SK-N-SH treated with all-trans-retinoic acid at 6 μM for 48 hours (cell line): ENCODE results near the gene CCSER1.

Experiments
- CSDC2 ChIP-seq: fragments of 250-450 bp; sonication (Bioruptor Pico); IDR thresholded peaks from 2 replicates; pipeline ENCODE4 v1.5.0; 2020; ENCODE audit warnings: mild to moderate bottlenecking, moderate library complexity
- ESRRG ChIP-seq: fragments of 250-450 bp; sonication (Bioruptor Pico); IDR thresholded peaks from 2 replicates; pipeline ENCODE4 v1.6.1; 2021; ENCODE audit warnings: mild to moderate bottlenecking
- OSR1 ChIP-seq: fragments of 250-450 bp; sonication (Bioruptor Pico); IDR thresholded peaks from 2 replicates; pipeline ENCODE4 v1.8.0; 2022; ENCODE audit warnings: moderate library complexity, mild to moderate bottlenecking, inconsistent platforms
- ZFP3 ChIP-seq: fragments of 250-450 bp; sonication (Bioruptor Pico); IDR thresholded peaks from 2 replicates; pipeline ENCODE4 v1.5.0; 2020; ENCODE audit warnings: mild to moderate bottlenecking, moderate library complexity
- ZFP30 ChIP-seq: fragments of 450-650 bp; formaldehyde crosslinking; IDR thresholded peaks from 2 replicates; pipeline ENCODE4 v1.5.0; 2022; ENCODE audit warnings: mild to moderate bottlenecking, moderate library complexity
- ZNF565 ChIP-seq: fragments of 450-650 bp; formaldehyde crosslinking; conservative IDR thresholded peaks from 2 replicates; pipeline ENCODE4 v1.5.0; 2020; ENCODE audit warnings: low read depth, mild to moderate bottlenecking, moderate library complexity
- ZNF70 ChIP-seq: fragments of 450-650 bp; formaldehyde crosslinking; IDR thresholded peaks from 2 replicates; pipeline ENCODE4 v1.5.0; 2020; ENCODE audit warnings: mild to moderate bottlenecking, moderate library complexity
- TF ChIP-seq, protein P1 (sequence below): fragments of 250-450 bp; sonication (Bioruptor Pico); IDR thresholded peaks from 2 replicates; pipeline ENCODE4 v1.5.1; 2020; ENCODE audit warnings: low read depth, mild to moderate bottlenecking, moderate library complexity
- TF ChIP-seq, protein P2 (sequence below): fragments of 250-450 bp; sonication (Bioruptor Pico); IDR thresholded peaks from 2 replicates; pipeline ENCODE4 v1.8.0; 2020; ENCODE audit warnings: mild to moderate bottlenecking, moderate library complexity, borderline replicate concordance
- TF ChIP-seq, protein P3 (sequence below): fragments of 250-450 bp; sonication (Bioruptor Pico); IDR thresholded peaks from 2 replicates; pipeline ENCODE4 v1.8.0; 2021; ENCODE audit warnings: low read depth, mild to moderate bottlenecking, moderate library complexity, borderline replicate concordance
- TF ChIP-seq, protein P4 (sequence below): fragments of 250-450 bp; sonication (Bioruptor Pico); IDR thresholded peaks from 2 replicates; pipeline ENCODE4 v1.5.1; 2021; ENCODE audit warnings: mild to moderate bottlenecking, moderate library complexity

DNA sequence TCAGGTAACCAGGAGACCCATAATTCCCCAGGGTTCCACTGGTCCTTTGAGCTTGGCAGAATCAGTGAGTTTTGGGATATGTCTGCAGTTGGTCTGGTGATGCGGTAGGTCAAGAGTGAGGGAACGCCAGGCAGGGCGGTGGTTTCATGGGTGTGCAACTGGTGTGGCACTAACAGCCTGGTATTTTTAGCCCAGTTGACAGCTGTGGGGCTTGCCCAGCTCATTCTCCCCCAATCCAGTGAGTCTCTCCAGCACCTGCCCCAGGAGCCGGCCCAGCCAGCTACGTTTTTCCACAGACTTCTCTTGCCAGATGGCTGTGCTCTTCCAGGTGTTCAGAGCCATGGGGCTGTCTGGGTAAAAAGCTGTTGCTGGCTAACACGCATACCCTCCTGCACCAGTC is 1019.9 kb downstream of the CCSER1 start:
- TF ChIP-seq, protein P1, sequence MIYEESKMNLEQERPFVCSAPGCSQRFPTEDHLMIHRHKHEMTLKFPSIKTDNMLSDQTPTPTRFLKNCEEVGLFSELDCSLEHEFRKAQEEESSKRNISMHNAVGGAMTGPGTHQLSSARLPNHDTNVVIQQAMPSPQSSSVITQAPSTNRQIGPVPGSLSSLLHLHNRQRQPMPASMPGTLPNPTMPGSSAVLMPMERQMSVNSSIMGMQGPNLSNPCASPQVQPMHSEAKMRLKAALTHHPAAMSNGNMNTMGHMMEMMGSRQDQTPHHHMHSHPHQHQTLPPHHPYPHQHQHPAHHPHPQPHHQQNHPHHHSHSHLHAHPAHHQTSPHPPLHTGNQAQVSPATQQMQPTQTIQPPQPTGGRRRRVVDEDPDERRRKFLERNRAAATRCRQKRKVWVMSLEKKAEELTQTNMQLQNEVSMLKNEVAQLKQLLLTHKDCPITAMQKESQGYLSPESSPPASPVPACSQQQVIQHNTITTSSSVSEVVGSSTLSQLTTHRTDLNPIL = no peak
- TF ChIP-seq ZNF565 (CRISPR knock-in tag) (no peak), ESRRG (no peak), CSDC2 (no peak), ZFP30 (CRISPR knock-in tag) (no peak), ZFP3 (CRISPR knock-in tag) (no peak), ZNF70 (CRISPR knock-in tag) (no peak), OSR1 (CRISPR knock-in tag) (no peak)
- TF ChIP-seq, protein P2, sequence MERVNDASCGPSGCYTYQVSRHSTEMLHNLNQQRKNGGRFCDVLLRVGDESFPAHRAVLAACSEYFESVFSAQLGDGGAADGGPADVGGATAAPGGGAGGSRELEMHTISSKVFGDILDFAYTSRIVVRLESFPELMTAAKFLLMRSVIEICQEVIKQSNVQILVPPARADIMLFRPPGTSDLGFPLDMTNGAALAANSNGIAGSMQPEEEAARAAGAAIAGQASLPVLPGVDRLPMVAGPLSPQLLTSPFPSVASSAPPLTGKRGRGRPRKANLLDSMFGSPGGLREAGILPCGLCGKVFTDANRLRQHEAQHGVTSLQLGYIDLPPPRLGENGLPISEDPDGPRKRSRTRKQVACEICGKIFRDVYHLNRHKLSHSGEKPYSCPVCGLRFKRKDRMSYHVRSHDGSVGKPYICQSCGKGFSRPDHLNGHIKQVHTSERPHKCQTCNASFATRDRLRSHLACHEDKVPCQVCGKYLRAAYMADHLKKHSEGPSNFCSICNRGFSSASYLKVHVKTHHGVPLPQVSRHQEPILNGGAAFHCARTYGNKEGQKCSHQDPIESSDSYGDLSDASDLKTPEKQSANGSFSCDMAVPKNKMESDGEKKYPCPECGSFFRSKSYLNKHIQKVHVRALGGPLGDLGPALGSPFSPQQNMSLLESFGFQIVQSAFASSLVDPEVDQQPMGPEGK (CRISPR knock-in tag) = no peak
- TF ChIP-seq, protein P3, sequence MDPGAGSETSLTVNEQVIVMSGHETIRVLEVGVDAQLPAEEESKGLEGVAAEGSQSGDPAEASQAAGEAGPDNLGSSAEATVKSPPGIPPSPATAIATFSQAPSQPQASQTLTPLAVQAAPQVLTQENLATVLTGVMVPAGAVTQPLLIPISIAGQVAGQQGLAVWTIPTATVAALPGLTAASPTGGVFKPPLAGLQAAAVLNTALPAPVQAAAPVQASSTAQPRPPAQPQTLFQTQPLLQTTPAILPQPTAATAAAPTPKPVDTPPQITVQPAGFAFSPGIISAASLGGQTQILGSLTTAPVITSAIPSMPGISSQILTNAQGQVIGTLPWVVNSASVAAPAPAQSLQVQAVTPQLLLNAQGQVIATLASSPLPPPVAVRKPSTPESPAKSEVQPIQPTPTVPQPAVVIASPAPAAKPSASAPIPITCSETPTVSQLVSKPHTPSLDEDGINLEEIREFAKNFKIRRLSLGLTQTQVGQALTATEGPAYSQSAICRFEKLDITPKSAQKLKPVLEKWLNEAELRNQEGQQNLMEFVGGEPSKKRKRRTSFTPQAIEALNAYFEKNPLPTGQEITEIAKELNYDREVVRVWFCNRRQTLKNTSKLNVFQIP = no peak
- TF ChIP-seq, protein P4, sequence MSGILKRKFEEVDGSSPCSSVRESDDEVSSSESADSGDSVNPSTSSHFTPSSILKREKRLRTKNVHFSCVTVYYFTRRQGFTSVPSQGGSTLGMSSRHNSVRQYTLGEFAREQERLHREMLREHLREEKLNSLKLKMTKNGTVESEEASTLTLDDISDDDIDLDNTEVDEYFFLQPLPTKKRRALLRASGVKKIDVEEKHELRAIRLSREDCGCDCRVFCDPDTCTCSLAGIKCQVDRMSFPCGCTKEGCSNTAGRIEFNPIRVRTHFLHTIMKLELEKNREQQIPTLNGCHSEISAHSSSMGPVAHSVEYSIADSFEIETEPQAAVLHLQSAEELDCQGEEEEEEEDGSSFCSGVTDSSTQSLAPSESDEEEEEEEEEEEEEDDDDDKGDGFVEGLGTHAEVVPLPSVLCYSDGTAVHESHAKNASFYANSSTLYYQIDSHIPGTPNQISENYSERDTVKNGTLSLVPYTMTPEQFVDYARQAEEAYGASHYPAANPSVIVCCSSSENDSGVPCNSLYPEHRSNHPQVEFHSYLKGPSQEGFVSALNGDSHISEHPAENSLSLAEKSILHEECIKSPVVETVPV (CRISPR knock-in tag) = no peak
